WTC11 (cell line): ENCODE results near the gene GFPT1. TPM values are rescaled to one million over a fixed set of nuclear protein-coding genes. Genes with fewer than 3 reads are reported as not detected.

Experiments used
- ATAC-seq: fragments of 200-7000 bp; cut with Tn5 transposase; 2 replicates; pipeline ENCODE4 v1.10.0; 2021; ENCODE audit warnings: mild to moderate bottlenecking, moderate library complexity
- CTCF ChIA-PET: fragments of 300-600 bp; sonication (Branson Sonifier 250); formaldehyde crosslinking; loops from one replicate; lab custom pipeline; 2021; ENCODE audit warnings: antibody characterized with exemption; lab: Charles Lee
- POLR2A ChIA-PET: fragments of 350-600 bp; sonication (Branson Sonifier 250); formaldehyde crosslinking; loops from one replicate; lab custom pipeline; 2021; ENCODE audit warnings: antibody characterized with exemption; lab: Charles Lee
- DNase-seq: peaks from one replicate; pipeline ENCODE4 v3.0.0; 2021; ENCODE audit warnings: low spot score
- H3K27ac Mint-ChIP-seq: 2 replicates; pipeline ENCODE4 v1.8.0; 2021; ENCODE audit warnings: mixed read lengths
- H3K27me3 Mint-ChIP-seq: 2 replicates; pipeline ENCODE4 v1.8.0; 2021; ENCODE audit warnings: low read depth, mild to moderate bottlenecking, moderate library complexity, mixed read lengths
- H3K36me3 Mint-ChIP-seq: 2 replicates; pipeline ENCODE4 v1.8.0; 2021; ENCODE audit warnings: mixed read lengths
- H3K4me1 Mint-ChIP-seq: 2 replicates; pipeline ENCODE4 v1.8.0; 2022; ENCODE audit warnings: mixed read lengths
- H3K4me3 Mint-ChIP-seq: 2 replicates; pipeline ENCODE4 v1.8.0; 2021; ENCODE audit warnings: mild to moderate bottlenecking, moderate library complexity, mixed read lengths
- H3K9me3 Mint-ChIP-seq: 2 replicates; pipeline ENCODE4 v1.8.0; 2021; ENCODE audit warnings: mixed read lengths
- ATF1 ChIP-seq: sonication (generic); formaldehyde crosslinking; IDR thresholded peaks from 2 replicates; pipeline ENCODE4 v1.8.1; 2023; ENCODE audit warnings: mild to moderate bottlenecking, moderate library complexity, missing genetic modification reagents
- ATF3 ChIP-seq: sonication (generic); formaldehyde crosslinking; conservative IDR thresholded peaks from 2 replicates; pipeline ENCODE4 v1.8.1; 2022; ENCODE audit warnings: mild to moderate bottlenecking, missing genetic modification reagents
- ERG ChIP-seq: fragments of 250-450 bp; sonication (Bioruptor Pico); IDR thresholded peaks from 2 replicates; pipeline ENCODE4 v1.8.0; 2021; ENCODE audit warnings: mild to moderate bottlenecking
- MAX ChIP-seq: sonication (generic); formaldehyde crosslinking; IDR thresholded peaks from 2 replicates; pipeline ENCODE4 v1.8.0; 2022; ENCODE audit warnings: mild to moderate bottlenecking, missing genetic modification reagents
- NFATC4 ChIP-seq: fragments of 250-450 bp; sonication (Bioruptor Pico); IDR thresholded peaks from 2 replicates; pipeline ENCODE4 v1.9.0; 2021; ENCODE audit warnings: mild to moderate bottlenecking
- OVOL2 ChIP-seq: fragments of 250-450 bp; sonication (Bioruptor Pico); IDR thresholded peaks from 2 replicates; pipeline ENCODE4 v1.9.0; 2021; ENCODE audit warnings: mild to moderate bottlenecking, borderline replicate concordance
- PRDM15 ChIP-seq: sonication (generic); formaldehyde crosslinking; IDR thresholded peaks from 2 replicates; pipeline ENCODE4 v1.8.0; 2022; ENCODE audit warnings: missing genetic modification reagents
- USF1 ChIP-seq: sonication (generic); formaldehyde crosslinking; IDR thresholded peaks from 2 replicates; pipeline ENCODE4 v1.8.0; 2022; ENCODE audit warnings: mild to moderate bottlenecking, missing genetic modification reagents
- ZMAT4 ChIP-seq: fragments of 250-450 bp; sonication (Bioruptor Pico); IDR thresholded peaks from 2 replicates; pipeline ENCODE4 v1.9.0; 2021; ENCODE audit warnings: mild to moderate bottlenecking
- ZNF121 ChIP-seq: sonication (generic); formaldehyde crosslinking; IDR thresholded peaks from 2 replicates; pipeline ENCODE4 v1.8.0; 2023; ENCODE audit warnings: missing genetic modification reagents
- ZNF219 ChIP-seq: sonication (generic); formaldehyde crosslinking; IDR thresholded peaks from 2 replicates; pipeline ENCODE4 v1.8.0; 2023; ENCODE audit warnings: missing genetic modification reagents, mild to moderate bottlenecking, borderline replicate concordance
- ZNF425 ChIP-seq: fragments of 250-450 bp; sonication (Bioruptor Pico); conservative IDR thresholded peaks from 2 replicates; pipeline ENCODE4 v1.9.0; 2021; ENCODE audit warnings: mild to moderate bottlenecking
- ZNF512 ChIP-seq: sonication (generic); formaldehyde crosslinking; IDR thresholded peaks from 2 replicates; pipeline ENCODE4 v1.8.1; 2022; ENCODE audit warnings: missing genetic modification reagents, borderline replicate concordance
- ZNF671 ChIP-seq: fragments of 250-450 bp; sonication (Bioruptor Pico); IDR thresholded peaks from 2 replicates; pipeline ENCODE4 v1.8.0; 2021; ENCODE audit warnings: mild to moderate bottlenecking
- total RNA-seq: library from RNA; stranded (reverse); gene quantifications from 3 replicates; pipeline ENCODE4 v1.2.3, GENCODE V29; 2021

The GFPT1 gene
- total RNA-seq, 1 experiment from 2014 or later: 65.5 TPM

- H3K4me3 Mint-ChIP-seq: no peak overlapping the region
- H3K27me3 Mint-ChIP-seq: no peaks in the 10 kb centered on the region
- H3K36me3 Mint-ChIP-seq: peaks cover 7% of the 10 kb centered on the region
- ChIA-PET CTCF (interaction anchor here (1.5 kb wide), 1 partner anchor 53 kb away, joined by 5 read pairs; no protein-coding TSS in a partner anchor), POLR2A (no interaction called here)
- H3K27ac Mint-ChIP-seq: no peak overlapping the region
- no peaks in the 10 kb centered on the region for H3K9me3 Mint-ChIP-seq
- no peak for ATAC-seq
- no peaks in the 10 kb centered on the region for H3K4me1 Mint-ChIP-seq
- TF ChIP-seq ATF3 (CRISPR knock-in tag): no peak
- no peak for TF ChIP-seq NFATC4
- no peak for TF ChIP-seq ZNF671 (CRISPR knock-in tag)
- TF ChIP-seq ZNF512: no peak
- no peak for TF ChIP-seq ZNF121
- TF ChIP-seq ATF1 (CRISPR knock-in tag): no peak
- no peak for DNase-seq
Measured at GRCh38 chr2:69428981-69429380, 42.0 kb upstream of the GFPT1 start.

- CTCF ChIA-PET: interaction anchor here (0.7 to 0.9 kb wide), 2 partner anchors 9 to 13 kb away, joined by 3 to 4 read pairs; partner anchors contain the start of gene NFU1
- no peak for ATAC-seq
- H3K4me1 Mint-ChIP-seq: no peaks in the 10 kb centered on the region
Measured at GRCh38 chr2:69424419-69424818, 37.4 kb upstream of the GFPT1 start.

GRCh38 chr2:69422198-69422597, 35.2 kb upstream of the GFPT1 start:
- ChIA-PET CTCF (no interaction called here), POLR2A (no interaction called here)
- H3K9me3 Mint-ChIP-seq: no peaks in the 10 kb centered on the region
- no peak overlapping the region for H3K27ac Mint-ChIP-seq
- DNase-seq (no peak), ATAC-seq (no peak)
- H3K4me3 Mint-ChIP-seq: no peak overlapping the region
- H3K36me3 Mint-ChIP-seq: peaks cover 24% of the 10 kb centered on the region
- no peaks in the 10 kb centered on the region for H3K4me1 Mint-ChIP-seq
- no peaks in the 10 kb centered on the region for H3K27me3 Mint-ChIP-seq
- TF ChIP-seq USF1 (CRISPR knock-in tag): no peak
- TF ChIP-seq ERG (CRISPR knock-in tag): no peak
- TF ChIP-seq ZNF219 (CRISPR knock-in tag): no peak
- no peak for TF ChIP-seq MAX (CRISPR knock-in tag)
- TF ChIP-seq OVOL2 (CRISPR knock-in tag): no peak
- no peak for TF ChIP-seq ZNF425 (CRISPR knock-in tag)
- no peak for TF ChIP-seq ZNF512
- TF ChIP-seq ZNF671 (CRISPR knock-in tag): no peak

More at GRCh38 chr2:69424419-69424818, 37.4 kb upstream of the GFPT1 start:
- POLR2A ChIA-PET: no interaction called here
- Mint-ChIP-seq H3K9me3 (no peaks in the 10 kb centered on the region), H3K36me3 (peaks cover 18% of the 10 kb centered on the region), H3K4me3 (no peak overlapping the region), H3K27me3 (no peaks in the 10 kb centered on the region), H3K27ac (no peak overlapping the region)
- no peak for DNase-seq
- TF ChIP-seq ZMAT4 (CRISPR knock-in tag) (no peak), PRDM15 (CRISPR knock-in tag) (no peak)
